PC-3 (cell line): ENCODE results near the gene STIL. TPM values are rescaled to one million over a fixed set of nuclear protein-coding genes. Genes with fewer than 3 reads are reported as not detected.

Experiments used
- ATAC-seq: fragments of 200-7000 bp; cut with Tn5 transposase; 2 replicates; pipeline ENCODE4 v1.9.1; 2020; ENCODE audit warnings: mild to moderate bottlenecking, moderate library complexity
- BruUV-seq: library from RNA; stranded (reverse); fragments of 400-500 nt; replicated peaks from 2 replicates; lab custom pipeline; 2021; lab: Mats Ljungman, UMichigan
- CTCF ChIA-PET: fragments of 300-600 bp; sonication (Branson Sonifier 250); formaldehyde crosslinking; loops from one replicate; lab custom pipeline; 2022; ENCODE audit warnings: antibody characterized with exemption; lab: Charles Lee
- POLR2A ChIA-PET: fragments of 300-600 bp; sonication (Branson Sonifier 250); formaldehyde crosslinking; loops from one replicate; lab custom pipeline; 2022; ENCODE audit warnings: antibody characterized with exemption; ENCODE audit not compliant: unreplicated experiment; lab: Charles Lee
- DNase-seq: peaks from one replicate; pipeline ENCODE4 v3.0.0-alpha.2; 2015
- H2AFZ ChIP-seq: fragments of 300-600 bp; sonication (generic); 2 replicates; pipeline ENCODE4 v1.6.0; 2016; ENCODE audit warnings: antibody characterized with exemption, low read length
- H3F3A ChIP-seq: fragments of 300-600 bp; sonication (generic); one replicate; pipeline ENCODE4 v1.6.0; 2017; ENCODE audit warnings: antibody characterized with exemption, low read length, control low read depth, mild to moderate bottlenecking; ENCODE audit not compliant: unreplicated experiment
- H3K27ac ChIP-seq: fragments of 300-600 bp; sonication (generic); 2 replicates; pipeline ENCODE4 v1.5.1; 2016; ENCODE audit warnings: mild to moderate bottlenecking, low read length
- H3K27me3 ChIP-seq: fragments of 300-600 bp; sonication (generic); 2 replicates; pipeline ENCODE4 v1.6.1; 2016; ENCODE audit warnings: low read length, mixed read lengths
- H3K36me3 ChIP-seq: fragments of 300-600 bp; sonication (generic); 2 replicates; pipeline ENCODE4 v1.6.1; 2016; ENCODE audit warnings: low read depth, mixed run types, low read length, mixed read lengths
- H3K4me1 ChIP-seq: fragments of 300-600 bp; sonication (generic); 2 replicates; pipeline ENCODE4 v1.5.1; 2016; ENCODE audit warnings: low read length; ENCODE audit not compliant: insufficient read depth
- H3K4me2 ChIP-seq: fragments of 300-600 bp; sonication (generic); 2 replicates; pipeline ENCODE4 v1.6.0; 2016; ENCODE audit warnings: low read length
- H3K4me3 ChIP-seq: fragments of 300-600 bp; sonication (generic); 2 replicates; pipeline ENCODE4 v1.5.1; 2016; ENCODE audit warnings: mild to moderate bottlenecking, low read length, mixed read lengths
- H3K79me2 ChIP-seq: fragments of 300-600 bp; sonication (generic); 2 replicates; pipeline ENCODE4 v1.6.1; 2017; ENCODE audit warnings: low read length, mixed read lengths
- H3K9ac ChIP-seq: fragments of 300-600 bp; sonication (generic); 2 replicates; pipeline ENCODE4 v1.6.0; 2016; ENCODE audit warnings: mild to moderate bottlenecking, low read length
- H3K9me2 ChIP-seq: fragments of 300-600 bp; sonication (generic); replicated peaks from 2 replicates; pipeline ENCODE4 v1.6.1; 2016; ENCODE audit warnings: mixed run types, low read length, mixed read lengths
- H3K9me3 ChIP-seq: fragments of 300-600 bp; sonication (generic); 2 replicates; pipeline ENCODE4 v1.6.1; 2016; ENCODE audit warnings: low read length, mixed read lengths
- H4K20me1 ChIP-seq: fragments of 300-600 bp; sonication (generic); 2 replicates; pipeline ENCODE4 v1.6.1; 2016; ENCODE audit warnings: low read length, mixed read lengths
- CTCF ChIP-seq: fragments of 300-600 bp; sonication (generic); conservative IDR thresholded peaks from 2 replicates; pipeline ENCODE4 v1.5.1; 2017; ENCODE audit warnings: antibody characterized with exemption, low read depth, mild to moderate bottlenecking, low read length
- EZH2 ChIP-seq: fragments of 300-600 bp; sonication (generic); IDR thresholded peaks from one replicate; pipeline ENCODE4 v1.6.1; 2017; ENCODE audit warnings: antibody characterized with exemption, mild to moderate bottlenecking, low read length; ENCODE audit not compliant: unreplicated experiment
- EZH2phosphoT487 ChIP-seq: fragments of 300-600 bp; sonication (generic); IDR thresholded peaks from 2 replicates; pipeline ENCODE4 v1.6.1; 2018; ENCODE audit warnings: mild to moderate bottlenecking, antibody characterized with exemption, low read length, borderline replicate concordance
- intact Hi-C: fragments of 100-400 bp; cut with micrococcal nuclease; formaldehyde crosslinking; loops from 2 replicates; pipeline ENCODE4 v1.9.0; 2023
- total RNA-seq: library from RNA; depleted of rRNA; stranded (reverse); fragments of >200 nt; gene quantifications from 2 replicates; pipeline ENCODE4 v1.2.3, GENCODE V29; 2014

The STIL gene
- total RNA-seq, 1 experiment from 2014 or later = 32.0 TPM

GRCh38 chr1:47223921-47224675 lies 89.8 kb downstream of the STIL start:
- BruUV-seq = no TSS peak
- intact Hi-C loops = no loop called here
- TF ChIP-seq EZH2 (no peak), EZH2phosphoT487 (no peak), CTCF (no peak)
- H3K4me2 ChIP-seq = no peak overlapping the region
- no peak for ATAC-seq
- H3K79me2 ChIP-seq = no peaks in the 10 kb centered on the region
- no peaks in the 10 kb centered on the region for H3K9me3 ChIP-seq
- no peaks in the 10 kb centered on the region for H3K36me3 ChIP-seq
- no peaks in the 10 kb centered on the region for H4K20me1 ChIP-seq
- H3K4me1 ChIP-seq = no peaks in the 10 kb centered on the region
- H3F3A ChIP-seq = no peaks in the 10 kb centered on the region
- CTCF ChIA-PET = no interaction called here
- DNase-seq = no peak
- H3K9ac ChIP-seq = no peak overlapping the region
- no peak overlapping the region for H3K4me3 ChIP-seq
- H3K27me3 ChIP-seq = peaks cover 56% of the 10 kb centered on the region
- POLR2A ChIA-PET = no interaction called here
- no peak overlapping the region for H3K27ac ChIP-seq
- no peaks in the 10 kb centered on the region for H3K9me2 ChIP-seq
- H2AFZ ChIP-seq = no peak overlapping the region

- no peak for TF ChIP-seq EZH2phosphoT487
- TF ChIP-seq EZH2 = no peak
- TF ChIP-seq CTCF = no peak
- no peak overlapping the region for H2AFZ ChIP-seq
- ATAC-seq = no peak
- H3K4me2 ChIP-seq = no peak overlapping the region
- ChIA-PET POLR2A (no interaction called here), CTCF (no interaction called here)
- H3K4me3 ChIP-seq = no peak overlapping the region
- H3K9ac ChIP-seq = no peak overlapping the region
- intact Hi-C loops = no loop called here
- DNase-seq = no peak
- no peaks in the 10 kb centered on the region for H3K79me2 ChIP-seq
- BruUV-seq = no TSS peak
- peaks cover 56% of the 10 kb centered on the region for H3K27me3 ChIP-seq
- no peaks in the 10 kb centered on the region for H4K20me1 ChIP-seq
- H3K9me2 ChIP-seq = no peaks in the 10 kb centered on the region
- no peaks in the 10 kb centered on the region for H3F3A ChIP-seq
- no peaks in the 10 kb centered on the region for H3K9me3 ChIP-seq
- no peaks in the 10 kb centered on the region for H3K36me3 ChIP-seq
- no peak overlapping the region for H3K27ac ChIP-seq
- H3K4me1 ChIP-seq = no peaks in the 10 kb centered on the region
Measured at GRCh38 chr1:47223174-47223920, 90.6 kb downstream of the STIL start.

- ChIA-PET POLR2A (no interaction called here), CTCF (no interaction called here)
- H3K9me2 ChIP-seq = no peaks in the 10 kb centered on the region
- H3K27ac ChIP-seq = no peak overlapping the region
- no peak overlapping the region for H2AFZ ChIP-seq
- intact Hi-C loops = no loop called here
- TF ChIP-seq EZH2 = no peak
- TF ChIP-seq CTCF = no peak
- H3K27me3 ChIP-seq = peaks cover 50% of the 10 kb centered on the region
- ATAC-seq = no peak
- no peaks in the 10 kb centered on the region for H3K36me3 ChIP-seq
- no peak for DNase-seq
- no TSS peak for BruUV-seq
- H4K20me1 ChIP-seq = no peaks in the 10 kb centered on the region
- H3K9ac ChIP-seq = no peak overlapping the region
- H3K4me1 ChIP-seq = no peaks in the 10 kb centered on the region
- no peak overlapping the region for H3K4me3 ChIP-seq
- H3F3A ChIP-seq = no peaks in the 10 kb centered on the region
- H3K9me3 ChIP-seq = no peaks in the 10 kb centered on the region
- no peak overlapping the region for H3K4me2 ChIP-seq
- no peaks in the 10 kb centered on the region for H3K79me2 ChIP-seq
Measured at GRCh38 chr1:47222476-47222875, 91.5 kb downstream of the STIL start.
